B cell (primary cell): Measurements from ENCODE around the gene MRPL55. TPM values are rescaled to one million over a fixed set of nuclear protein-coding genes. Genes with fewer than 3 reads are reported as not detected.

Source experiments
- ATAC-seq: fragments of 200-7000 bp; cut with Tn5 transposase; one replicate; pipeline ENCODE4 v1.10.0; 2021; ENCODE audit warnings: low read depth, mild to moderate bottlenecking, moderate number of reproducible peaks, moderate library complexity
- CTCF ChIA-PET: fragments of 350-600 bp; sonication (Branson Sonifier 250); formaldehyde crosslinking; loops from one replicate; lab custom pipeline; 2021; ENCODE audit warnings: antibody characterized with exemption, inconsistent platforms; lab: Charles Lee
- POLR2A ChIA-PET: fragments of 350-600 bp; sonication (Branson Sonifier 250); formaldehyde crosslinking; loops from one replicate; lab custom pipeline; 2021; ENCODE audit warnings: antibody characterized with exemption; lab: Charles Lee
- DNase-seq: peaks from one replicate; pipeline ENCODE4 v3.0.0; 2013
- H2AFZ ChIP-seq: 2 replicates; pipeline ENCODE4 v1.6.1; 2012; ENCODE audit warnings: mild to moderate bottlenecking, low read depth, low read length; ENCODE audit not compliant: insufficient read depth, poor library complexity, severe bottlenecking
- H3K27ac ChIP-seq, 2 donors: 1 replicate in 1 of 2; 2 replicates in 1 of 2; pipeline ENCODE4 v1.5.1; 2012 to 2013; ENCODE audit warnings: low read length in 2 of 2, mild to moderate bottlenecking in 2 of 2, moderate library complexity in 1 of 2
- H3K27me3 ChIP-seq, 4 experiments: fragments of 200-600 bp in 1 of 4; sonication (generic) in 1 of 4; replicated peaks in 1 of 4; 1 replicate in 2 of 4; 2 replicates in 2 of 4; pipeline versions ENCODE4 v1.6.1 to v1.7.0; 2013 to 2016; ENCODE audit warnings: low read length in 3 of 4, mild to moderate bottlenecking in 2 of 4, mixed read lengths in 1 of 4, moderate library complexity in 1 of 4; ENCODE audit not compliant: insufficient read depth in 4 of 4, control insufficient read depth in 3 of 4; ENCODE audit errors: control extremely low read depth in 1 of 4
- H3K36me3 ChIP-seq, 2 experiments: replicated peaks in 1 of 2; 1 replicate in 1 of 2; 2 replicates in 1 of 2; pipeline versions ENCODE4 v1.6.1 to v1.7.1; 2013; ENCODE audit warnings: low read length in 1 of 2; ENCODE audit not compliant: insufficient read depth in 2 of 2, control insufficient read depth in 1 of 2; ENCODE audit errors: control extremely low read depth in 1 of 2, extremely low read depth in 1 of 2
- H3K4me1 ChIP-seq, 2 donors: fragments of 200-600 bp in 1 of 2; sonication (generic) in 1 of 2; 1 replicate in 1 of 2; 2 replicates in 1 of 2; pipeline versions ENCODE4 v1.5.1 to v1.6.1; 2013 to 2017; ENCODE audit warnings: low read length in 2 of 2; ENCODE audit not compliant: control insufficient read depth in 2 of 2, insufficient read depth in 2 of 2
- H3K4me2 ChIP-seq: replicated peaks from 2 replicates; pipeline ENCODE3; 2012; ENCODE audit warnings: mild to moderate bottlenecking, low read depth, low read length; ENCODE audit not compliant: poor library complexity, severe bottlenecking
- H3K4me3 ChIP-seq, 5 experiments: fragments of 200-600 bp in 1 of 5; sonication (generic) in 1 of 5; 1 replicate in 3 of 5; 2 replicates in 2 of 5; pipeline versions ENCODE4 v1.5.1 to v1.7.0; 2011 to 2016; ENCODE audit warnings: low read length in 4 of 5, mild to moderate bottlenecking in 4 of 5, low read depth in 2 of 5, control low read depth in 1 of 5, moderate library complexity in 1 of 5; ENCODE audit not compliant: insufficient read depth in 1 of 5; ENCODE audit errors: control extremely low read depth in 1 of 5, extremely low read depth in 1 of 5
- H3K79me2 ChIP-seq: fragments of 200-600 bp; sonication (generic); one replicate; pipeline ENCODE4 v1.6.0; 2016; ENCODE audit warnings: low read length; ENCODE audit not compliant: control insufficient read depth, insufficient read depth
- H3K9ac ChIP-seq: fragments of 200-600 bp; sonication (generic); 2 replicates; pipeline ENCODE4 v1.6.1; 2017; ENCODE audit warnings: mild to moderate bottlenecking, low read length, moderate library complexity
- H3K9me3 ChIP-seq, 3 donors: one replicate each; pipeline versions ENCODE4 v1.6.1 to v1.7.1; 2013; ENCODE audit warnings: low read length in 2 of 3; ENCODE audit not compliant: control insufficient read depth in 2 of 3, insufficient read depth in 1 of 3; ENCODE audit errors: control extremely low read depth in 1 of 3
- H4K20me1 ChIP-seq: 2 replicates; pipeline ENCODE4 v1.6.0; 2012; ENCODE audit warnings: mild to moderate bottlenecking, low read length; ENCODE audit not compliant: insufficient read depth, control insufficient read depth, poor library complexity, severe bottlenecking
- H3K27ac Mint-ChIP-seq: one replicate; pipeline ENCODE4 v1.8.0; 2021; ENCODE audit warnings: mixed read lengths
- H3K27me3 Mint-ChIP-seq: one replicate; pipeline ENCODE4 v1.8.0; 2021; ENCODE audit warnings: mixed read lengths
- H3K4me1 Mint-ChIP-seq: one replicate; pipeline ENCODE4 v1.8.0; 2021; ENCODE audit warnings: mixed read lengths
- H3K4me3 Mint-ChIP-seq: one replicate; pipeline ENCODE4 v1.8.0; 2021; ENCODE audit warnings: mixed read lengths
- H3K9me3 Mint-ChIP-seq: one replicate; pipeline ENCODE4 v1.8.0; 2022; ENCODE audit warnings: mixed read lengths; ENCODE audit not compliant: insufficient read depth
- CTCF ChIP-seq: fragments of 200-600 bp; IDR thresholded peaks from one replicate; pipeline ENCODE4 v1.8.0; 2022; ENCODE audit warnings: antibody characterized with exemption, mild to moderate bottlenecking
- EZH2 ChIP-seq: IDR thresholded peaks from 2 replicates; pipeline ENCODE4 v1.6.1; 2012; ENCODE audit warnings: borderline replicate concordance, low read depth, mild to moderate bottlenecking, moderate library complexity, low read length; ENCODE audit not compliant: insufficient read depth, poor library complexity, severe bottlenecking
- WGBS: methylation state at CpG from one replicate; pipeline ENCODE4 v1.1.5; 2013; ENCODE audit warnings: missing lambda C conversion rate; ENCODE audit not compliant: insufficient coverage; 5-methylcytosine and 5-hydroxymethylcytosine counted together
- intact Hi-C: fragments of 100-400 bp; cut with micrococcal nuclease; formaldehyde crosslinking; loops from one replicate; pipeline ENCODE4 v1.10.0; 2022
- polyA plus RNA-seq: library from polyadenylated mRNA; depleted of rRNA; stranded (reverse); fragments of >200 nt; gene quantifications from 2 replicates; pipeline ENCODE4 v1.2.3, GENCODE V29; 2012
- total RNA-seq, 2 donors: library from RNA; stranded (reverse); fragments of 120-200 nt in 1 of 2; gene quantifications; 1 replicate in 1 of 2; 2 replicates in 1 of 2; pipeline versions ENCODE4 v1.2.3 to v1.2.4, GENCODE V29; 2013 to 2022

The MRPL55 gene
- total and polyA plus RNA-seq, 2 donors (not counting 1 experiment from before 2014, with no cell fraction given), result 38.9 to 297 TPM

GRCh38 chr1:228101614-228101993, 7.5 kb downstream of the MRPL55 start:
- no peaks in the 10 kb centered on the region for H3K9me3 Mint-ChIP-seq
- CTCF ChIA-PET, result interaction anchor here (0.9 to 1.5 kb wide), 3 partner anchors 9 to 36 kb away, joined by 3 read pairs; no protein-coding TSS in a partner anchor

More at GRCh38 chr1:228101614-228101993, 7.5 kb downstream of the MRPL55 start:
- Mint-ChIP-seq H3K27ac (peak overlapping the region; percentile 87), H3K27me3 (no peaks in the 10 kb centered on the region), H3K4me3 (peak overlapping the region; percentile 80), H3K4me1 (peaks cover 25% of the 10 kb centered on the region)
- peak overlapping the region in 3 of 5 experiments; percentile 81 to 95 (median 89) for H3K4me3 ChIP-seq
- H3K9ac ChIP-seq, result peak overlapping the region; percentile 96
- peaks cover 0 to 2% (median 0%) of the 10 kb centered on the region in 3 donors for H3K9me3 ChIP-seq
- intact Hi-C loops, result loop anchor here (10.0 kb wide), 2 partner anchors 173 to 1403 kb away; partner anchors contain the start of gene NUP133
- peak overlapping the region; percentile 91 for H3K4me2 ChIP-seq
- 56% methylated on average over 11 of the region's 15 CpGs for WGBS
- H3K27me3 ChIP-seq, result no peaks in the 10 kb centered on the region
- H3K36me3 ChIP-seq, result peaks cover 1 to 48% of the 10 kb centered on the region in 2 experiments
- peaks cover 22% of the 10 kb centered on the region for H3K79me2 ChIP-seq
- TF ChIP-seq EZH2, result no peak
- no peak for TF ChIP-seq CTCF
- peaks cover 17 to 24% of the 10 kb centered on the region in 2 donors for H3K4me1 ChIP-seq
- H2AFZ ChIP-seq, result peak overlapping the region; percentile 99
- peak; percentile 43 for DNase-seq
- POLR2A ChIA-PET, result interaction anchor here (0.8 kb wide), 1 partner anchor 19 kb away, joined by 3 read pairs; the partner anchor contains the start of gene ARF1
- H4K20me1 ChIP-seq, result peaks cover 55% of the 10 kb centered on the region
- ATAC-seq, result no peak
- H3K27ac ChIP-seq, result peak overlapping the region; percentile 25 to 62
